Measurements from ENCODE around the gene ZNF865. TPM values are rescaled to one million over a fixed set of nuclear protein-coding genes. Genes with fewer than 3 reads are reported as not detected.

ZNF865 gene
- total and polyA plus RNA-seq, 2 of the 4 experiments (the other 2 are of a cell fraction), result under 0.01 to 4.6 TPM

- Histone ChIP-seq H3K27me3 (ENCODE audit: control insufficient read depth, insufficient read depth, low read length) (no peaks in the 10 kb centered on the region), H3K4me2 (ENCODE audit: low read depth, low read length) (peak overlapping the region; percentile 98; the same call in 1 of the 2 replicates), H3K27ac (ENCODE audit: insufficient read depth, low read length) (no peak overlapping the region), H2AK9ac (replicated peaks; ENCODE audit: low read depth, low read length, poor library complexity) (no peak overlapping the region), H3K4me3 (ENCODE audit: insufficient read depth, low read depth, low read length) (no peak overlapping the region), H2BK15ac (ENCODE audit: low read depth, low read length) (no peak overlapping the region), H3K79me1 (ENCODE audit: low read depth in 1 of 2, low read length in 2 of 2) (peaks cover 31 to 66% of the 10 kb centered on the region in 2 experiments), H4K20me1 (ENCODE audit: insufficient read depth, low read length) (0 out of 2 replicates have a peak, but pooled peaks cover 9% of the 10 kb centered on the region), H3K18ac (ENCODE audit: low read depth, low read length) (no peak overlapping the region), H3K56ac (ENCODE audit: extremely low read depth, insufficient read depth, low read length) (no peak overlapping the region), H4K91ac (ENCODE audit: insufficient read depth, low read depth, low read length) (no peak overlapping the region), H3K9me1 (ENCODE audit: insufficient read depth, low read length) (peaks cover 18% of the 10 kb centered on the region), H3K9me3 (ENCODE audit: control insufficient read depth, insufficient read depth, low read length) (no peaks in the 10 kb centered on the region), H4K8ac (ENCODE audit: low read depth in 2 of 2, low read length in 2 of 2) (no peak overlapping the region), H3K4me1 (ENCODE audit: control insufficient read depth, insufficient read depth, low read length) (peaks cover 11% of the 10 kb centered on the region), H2BK20ac (ENCODE audit: low read depth, low read length) (no peak overlapping the region), H3K23ac (ENCODE audit: low read depth, low read length) (no peak overlapping the region), H2AFZ (replicated peaks; ENCODE audit: low read length, poor library complexity) (no peak overlapping the region), H3K9ac (ENCODE audit: low read depth, low read length) (no peak overlapping the region), H4K5ac (ENCODE audit: low read depth, low read length) (no peak overlapping the region), H3K4ac (ENCODE audit: low read depth, low read length) (no peak overlapping the region), H3K36me3 (ENCODE audit: control insufficient read depth, insufficient read depth, low read length) (peaks cover 4% of the 10 kb centered on the region; the same call in 1 of the 2 replicates), H2BK5ac (ENCODE audit: low read depth, low read length, poor library complexity, severe bottlenecking) (no peak overlapping the region), H3K14ac (replicated peaks; ENCODE audit: low read depth, low read length) (no peak overlapping the region), H2AK5ac (ENCODE audit: low read depth, low read length) (0 out of 2 replicates have a peak overlapping the region, but pooled peaks have one; percentile 0), H2BK120ac (ENCODE audit: low read depth, low read length) (no peak overlapping the region)
- dilution Hi-C loops (cut with HindIII; ENCODE audit: low sequenced_read_pairs, unreplicated experiment) (no loop called here), intact Hi-C loops (cut with micrococcal nuclease) (loop anchor here (10.0 kb wide), 1 partner anchor 428 kb away; no protein-coding TSS in a partner anchor), in situ Hi-C loops (cut with MboI; ENCODE audit: low sequenced_read_pairs) (loop anchor here (25.0 kb wide), 2 partner anchors 349 to 524 kb away; partner anchors contain the start of genes BRSK1, HSPBP1 and PPP1R12C)
- ATAC-seq (ENCODE audit: low read depth), result no peak
- no peak for DNase-seq
- TF ChIP-seq RCOR1 (IDR thresholded peaks at IDR 0.05; ENCODE audit: insufficient replicate concordance, low read length) (no peak), RAD21 (IDR thresholded peaks at IDR 0.05; ENCODE audit: low read length) (no peak), POLR2A (IDR thresholded peaks at IDR 0.05; ENCODE audit: low read depth, low read length) (no peak), MAFK (IDR thresholded peaks at IDR 0.05; ENCODE audit: low read depth, low read length) (no peak), FOS (IDR thresholded peaks at IDR 0.05; ENCODE audit: low read depth, low read length) (no peak), ELK1 (IDR thresholded peaks at IDR 0.05; ENCODE audit: borderline replicate concordance, low read depth, low read length) (no peak), RFX5 (IDR thresholded peaks at IDR 0.05; ENCODE audit: low read depth, low read length) (no peak), NFE2L2 (IDR thresholded peaks at IDR 0.05; ENCODE audit: low read depth, low read length) (no peak), CTCF (conservative IDR thresholded peaks at IDR 0.05; ENCODE audit: low read depth, low read length) (no peak), SMC3 (IDR thresholded peaks at IDR 0.05; ENCODE audit: low read depth, low read length) (no peak), MXI1 (IDR thresholded peaks at IDR 0.05; ENCODE audit: borderline replicate concordance, low read depth, low read length) (no peak), MAZ (IDR thresholded peaks at IDR 0.05; ENCODE audit: borderline replicate concordance, low read depth, low read length) (no peak), CHD1 (IDR thresholded peaks at IDR 0.05; ENCODE audit: low read depth, low read length) (no peak), BHLHE40 (IDR thresholded peaks at IDR 0.05; ENCODE audit: low read depth, low read length) (no peak), USF2 (IDR thresholded peaks at IDR 0.05; ENCODE audit: low read depth, low read length) (no peak)
- 92% methylated on average over 2 of the region's 4 CpGs; no CpG with 5 or more reads in 1 of the 2 experiments for WGBS, 2 experiments (ENCODE audit: extremely low coverage in 2 of 2, insufficient read length in 1 of 2)
- ChIA-PET CTCF (interaction anchor here (1.6 kb wide), 1 partner anchor 18 kb away, joined by 4 read pairs; no protein-coding TSS in a partner anchor), POLR2A (ENCODE audit: unreplicated experiment) (no interaction called here)
- BruUV-seq (replicated peaks), result no TSS peak
These were observed 31.3 kb downstream of the ZNF865 start for GRCh38 chr19:55636723-55637122.

Data from IMR-90 (cell line).